GM10847 (cell line): ENCODE measurements around the gene SUMF1.

ENCODE experiments used
- POLR2A ChIP-seq: IDR thresholded peaks from 2 replicates; pipeline ENCODE4 v1.6.1; 2011; ENCODE audit not compliant: insufficient read length; ENCODE audit errors: extremely low read depth

SUMF1 gene

GRCh38 chr3:4449043-4449805 is 17.8 kb downstream of the SUMF1 start:
- TF ChIP-seq POLR2A, result no peak

DNA sequence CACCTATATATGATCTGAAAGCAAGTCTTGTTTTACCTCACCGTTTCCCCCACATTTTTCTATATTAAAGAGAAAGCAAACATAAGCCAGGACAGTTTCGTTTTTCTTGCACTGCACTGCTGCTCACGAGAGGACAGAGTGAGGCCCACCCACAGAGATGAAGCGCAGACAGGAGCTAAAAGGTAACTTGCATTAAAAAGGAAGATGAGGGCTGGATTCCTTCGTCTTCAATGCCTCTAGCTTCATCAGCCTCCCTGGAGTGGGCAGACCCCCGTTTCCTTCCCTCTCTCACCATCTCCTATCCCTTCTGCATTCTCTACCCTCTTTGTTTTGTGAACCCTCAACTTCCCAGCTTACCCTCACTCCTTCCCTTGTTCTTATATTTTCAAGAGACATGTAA is 18.9 kb downstream of the SUMF1 start:
- TF ChIP-seq POLR2A, result no peak

DNA sequence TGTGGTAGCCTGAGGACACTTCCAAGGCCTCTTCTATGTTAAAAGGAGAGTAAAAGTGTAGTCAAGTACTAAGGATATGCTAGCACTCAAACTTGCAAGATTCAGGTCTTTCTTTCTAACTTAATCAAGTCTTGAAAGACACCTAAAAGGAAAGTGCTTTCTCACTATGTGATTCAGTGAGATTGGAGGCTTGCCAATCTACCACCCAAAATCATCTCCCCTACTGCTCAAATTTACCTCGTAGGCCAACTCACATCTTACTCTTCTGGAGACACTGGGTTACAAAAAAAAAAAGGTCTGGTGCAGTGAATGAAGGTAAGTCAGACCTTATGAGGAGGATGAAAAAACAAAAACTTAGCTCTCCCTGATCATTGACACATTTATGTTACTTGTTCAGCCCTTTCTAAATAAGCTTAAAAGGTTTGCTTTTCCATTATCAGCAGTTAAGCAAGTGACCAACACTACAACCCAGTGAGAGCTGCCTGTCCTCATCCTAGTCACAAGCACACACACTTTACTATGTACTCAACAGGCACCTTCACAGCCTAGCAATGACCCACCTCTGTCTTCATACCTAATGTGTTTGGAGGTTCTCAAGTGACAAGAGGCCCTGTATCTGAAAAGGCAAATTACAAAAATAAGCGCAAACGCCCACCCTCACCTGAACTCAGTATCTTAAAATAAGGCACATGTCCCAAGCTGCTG is 19.6 kb downstream of the SUMF1 start:
- no peak for TF ChIP-seq POLR2A

- TF ChIP-seq POLR2A, result no peak
These were observed 26.1 kb downstream of the SUMF1 start for GRCh38 chr3:4440951-4441350.

DNA sequence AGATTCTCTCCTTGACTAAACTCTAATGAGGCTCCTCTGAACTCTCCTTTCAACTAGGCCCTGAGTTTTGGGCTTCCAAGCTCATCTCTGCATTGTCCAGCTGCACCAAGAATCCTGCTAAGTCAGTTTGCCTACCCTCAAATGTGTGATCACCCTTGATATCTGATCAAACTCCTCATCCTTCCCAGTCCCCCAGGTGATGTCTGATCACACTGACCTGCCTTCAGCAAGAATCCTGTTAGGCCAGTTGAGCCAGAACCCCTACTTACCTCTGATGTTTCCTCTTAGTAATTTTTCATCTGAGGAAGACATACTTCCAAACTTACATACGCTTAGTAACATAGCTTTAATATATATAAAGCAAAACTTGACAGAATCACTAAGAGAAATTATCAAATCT is 28.8 kb downstream of the SUMF1 start:
- TF ChIP-seq POLR2A, result no peak

- TF ChIP-seq POLR2A, result no peak
These were observed 34.8 kb downstream of the SUMF1 start for GRCh38 chr3:4432259-4432658.

GRCh38 chr3:4429648-4430350 is 37.3 kb downstream of the SUMF1 start:
- TF ChIP-seq POLR2A, result no peak

GRCh38 chr3:4426782-4427344 is 40.2 kb downstream of the SUMF1 start:
- no peak for TF ChIP-seq POLR2A

- TF ChIP-seq POLR2A, result no peak
These were observed 40.7 kb downstream of the SUMF1 start for GRCh38 chr3:4426261-4426781.

DNA sequence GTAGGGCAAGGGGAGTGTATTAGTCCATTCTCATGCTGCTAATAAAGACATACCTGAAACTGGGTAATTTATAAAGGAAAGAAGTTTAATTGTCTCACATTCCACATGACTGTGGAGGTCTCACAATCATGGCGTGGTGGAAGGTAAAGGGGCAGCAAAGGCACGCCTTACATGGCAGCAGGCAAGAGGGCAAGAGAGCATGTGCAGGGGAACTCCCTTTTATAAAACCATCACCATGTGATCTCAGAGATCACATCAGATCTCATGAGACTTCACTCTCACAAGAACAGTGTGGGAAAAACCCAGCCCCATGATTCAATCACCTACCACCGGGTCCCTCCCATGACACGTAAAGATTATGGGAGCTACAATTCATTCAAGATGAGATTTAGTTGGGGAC is 41.4 kb downstream of the SUMF1 start:
- no peak for TF ChIP-seq POLR2A

DNA sequence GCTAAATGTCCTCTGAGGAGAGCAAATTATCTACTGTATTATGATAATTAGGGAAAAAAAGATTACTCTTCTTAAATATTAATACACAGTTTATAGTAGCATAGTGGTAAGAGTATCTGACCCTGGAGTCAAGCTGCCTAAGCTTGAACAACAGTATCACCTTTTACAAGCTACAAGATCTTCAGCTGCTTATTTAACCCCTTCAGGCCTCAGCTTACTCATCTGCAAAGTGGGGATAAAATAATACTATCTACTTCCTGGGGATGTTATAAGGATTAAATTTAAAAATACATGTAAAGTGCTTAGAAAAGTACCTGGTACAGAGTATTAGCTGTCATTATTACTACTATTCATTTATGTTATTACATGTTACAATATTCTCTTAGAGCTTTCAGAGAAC is 42.0 kb downstream of the SUMF1 start:
- no peak for TF ChIP-seq POLR2A

GRCh38 chr3:4421121-4421520 is 45.9 kb downstream of the SUMF1 start:
- no peak for TF ChIP-seq POLR2A

DNA sequence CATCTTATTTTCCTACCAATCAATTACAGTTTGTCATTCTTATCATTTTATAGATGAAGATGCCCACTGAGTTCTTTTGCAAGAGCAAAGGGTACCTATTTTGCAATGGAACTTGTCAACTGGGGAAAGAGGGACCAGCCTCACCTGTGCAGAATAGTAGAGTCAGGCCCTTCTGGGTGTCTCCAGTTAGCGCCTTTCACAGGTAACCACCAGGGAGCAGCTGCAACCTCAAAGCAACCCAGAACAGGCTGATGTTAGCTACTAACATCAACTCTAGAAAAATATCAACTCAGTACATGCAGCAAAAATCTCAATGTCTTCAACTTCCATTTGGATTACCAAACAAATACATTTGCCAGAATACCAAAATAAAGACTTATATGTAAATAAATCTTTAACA is 47.1 kb downstream of the SUMF1 start:
- TF ChIP-seq POLR2A, result no peak

- no peak for TF ChIP-seq POLR2A
These were observed 47.7 kb downstream of the SUMF1 start for GRCh38 chr3:4419386-4419785.

DNA sequence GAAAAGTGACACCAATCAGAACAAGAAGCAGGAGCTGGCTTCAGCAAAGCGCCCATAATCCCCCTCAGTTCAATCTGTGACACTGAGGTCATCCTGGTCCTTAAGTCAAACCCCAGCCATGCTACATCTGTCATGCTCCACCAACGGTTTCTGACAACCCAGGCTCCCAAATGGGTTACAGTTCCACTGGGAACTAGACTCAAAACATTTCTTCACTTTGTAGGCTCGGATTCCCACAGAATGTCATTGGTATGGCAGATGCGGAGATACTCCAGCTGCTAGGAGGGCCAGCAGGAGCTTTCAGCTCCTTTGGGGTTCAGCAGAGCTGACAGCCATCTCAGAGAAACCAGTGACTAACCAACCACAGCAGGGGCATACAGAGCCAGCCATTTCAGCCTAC is 48.9 kb downstream of the SUMF1 start:
- TF ChIP-seq POLR2A, result no peak
